Measurements from ENCODE around the gene ALDH1B1.

- no peak for TF ChIP-seq JUND (IDR thresholded peaks at IDR 0.05; ENCODE audit: low read depth, low read length)
- no peak for TF ChIP-seq SRF (IDR thresholded peaks at IDR 0.05; ENCODE audit: low read depth in 2 of 2, low read length in 2 of 2)
- TF ChIP-seq MEF2A (IDR thresholded peaks at IDR 0.05; ENCODE audit: insufficient read depth, low read depth, low read length), result no peak
- TF ChIP-seq CREB1 (IDR thresholded peaks at IDR 0.05; ENCODE audit: low read depth), result no peak
- TF ChIP-seq CTCF (IDR thresholded peaks at IDR 0.05 in 2 of 3, conservative IDR thresholded peaks at IDR 0.05 in 1 of 3; ENCODE audit: control insufficient read depth in 2 of 3, extremely low read depth in 1 of 3, insufficient read depth in 1 of 3, low read depth in 3 of 3, low read length in 3 of 3), result no peak
- no peak for TF ChIP-seq TCF12 (IDR thresholded peaks at IDR 0.05; ENCODE audit: low read depth, low read length)
Observed at GRCh38 chr9:38415856-38416255, 23.4 kb downstream of the ALDH1B1 start.
